Endothelial cell of umbilical vein (primary cell): ENCODE data around the gene TNPO2. TPM values are rescaled to one million over a fixed set of nuclear protein-coding genes. Genes with fewer than 3 reads are reported as not detected.

Experiments
- BruUV-seq: library from RNA; stranded (reverse); fragments of 400-500 nt; replicated peaks from 2 replicates; lab custom pipeline; 2021; lab: Mats Ljungman, UMichigan
- CTCF ChIA-PET: fragments of 300-600, 350-600 bp; sonication (Branson Sonifier 250); formaldehyde crosslinking; loops from one replicate; lab custom pipeline; 2021; ENCODE audit warnings: antibody characterized with exemption, inconsistent platforms; lab: Charles Lee
- POLR2A ChIA-PET: fragments of 300-600, 350-600 bp; sonication (Branson Sonifier 250); formaldehyde crosslinking; loops from one replicate; lab custom pipeline; 2021; ENCODE audit warnings: antibody characterized with exemption, inconsistent platforms; lab: Charles Lee
- DNase-seq: peaks from one replicate; pipeline ENCODE4 v3.0.0-alpha.2; 2011; ENCODE audit warnings: low read depth, low spot score
- FAIRE-seq: peaks from 2 replicates; lab custom pipeline; 2011; peaks lifted over from hg19 to GRCh38; lab: Jason Lieb, UNC
- H2AFZ ChIP-seq: 2 replicates; pipeline ENCODE4 v1.6.0; 2012; ENCODE audit warnings: low read depth, low read length, control low read depth, inconsistent platforms
- H3K27ac ChIP-seq: 2 replicates; pipeline ENCODE4 v1.5.1; 2011; ENCODE audit warnings: low read depth, mild to moderate bottlenecking, control low read depth, low read length, moderate library complexity; ENCODE audit not compliant: insufficient read depth
- H3K27me3 ChIP-seq, 2 experiments: 2 replicates each; pipeline versions ENCODE4 v1.6.0 to v1.6.1; 2011; ENCODE audit warnings: low read length in 2 of 2, mixed read lengths in 1 of 2; ENCODE audit not compliant: control insufficient read depth in 2 of 2, insufficient read depth in 2 of 2
- H3K36me3 ChIP-seq, 2 experiments: 2 replicates in 1 of 2; 3 replicates in 1 of 2; pipeline ENCODE4 v1.5.1; 2011; ENCODE audit warnings: low read length in 2 of 2, mild to moderate bottlenecking in 1 of 2, moderate library complexity in 1 of 2; ENCODE audit not compliant: control insufficient read depth in 2 of 2, insufficient read depth in 2 of 2; ENCODE audit errors: extremely low read depth in 1 of 2
- H3K4me1 ChIP-seq: 3 replicates; pipeline ENCODE4 v1.5.1; 2011; ENCODE audit warnings: mild to moderate bottlenecking, low read length; ENCODE audit not compliant: control insufficient read depth, insufficient read depth; ENCODE audit errors: extremely low read depth
- H3K4me2 ChIP-seq: 2 replicates; pipeline ENCODE4 v1.6.1; 2011; ENCODE audit warnings: low read length, control low read depth, mixed read lengths; ENCODE audit not compliant: insufficient read depth
- H3K4me3 ChIP-seq, 3 experiments: fragments of 200-600 bp in 1 of 3; sonication (generic), shearing (Covaris generic) in 1 of 3; replicated peaks in 1 of 3; 2 replicates each; pipeline ENCODE4 v1.5.1; 2011 to 2016; ENCODE audit warnings: control low read depth in 3 of 3, low read length in 3 of 3, mild to moderate bottlenecking in 2 of 3, inconsistent platforms in 1 of 3, low read depth in 1 of 3, moderate library complexity in 1 of 3; ENCODE audit not compliant: insufficient read depth in 1 of 3
- H3K79me2 ChIP-seq: 2 replicates; pipeline ENCODE4 v1.6.0; 2012; ENCODE audit warnings: low read length, inconsistent platforms; ENCODE audit not compliant: control insufficient read depth, insufficient read depth
- H3K9ac ChIP-seq: replicated peaks from 2 replicates; pipeline ENCODE3; 2011; ENCODE audit warnings: low read length, control low read depth; ENCODE audit not compliant: insufficient read depth; ENCODE audit errors: extremely low read depth
- H3K9me1 ChIP-seq: replicated peaks from 3 replicates; pipeline ENCODE4 v1.6.0; 2011; ENCODE audit warnings: mild to moderate bottlenecking, low read length; ENCODE audit not compliant: control insufficient read depth, insufficient read depth; ENCODE audit errors: extremely low read depth
- H3K9me3 ChIP-seq: replicated peaks from 2 replicates; pipeline ENCODE4 v1.5.1; 2012; ENCODE audit warnings: low read length, inconsistent platforms; ENCODE audit not compliant: control insufficient read depth, insufficient read depth
- H4K20me1 ChIP-seq: replicated peaks from 2 replicates; pipeline ENCODE3; 2011; ENCODE audit warnings: mild to moderate bottlenecking, low read length; ENCODE audit not compliant: control insufficient read depth, insufficient read depth; ENCODE audit errors: extremely low read depth
- EZH2 ChIP-seq: IDR thresholded peaks from 2 replicates; pipeline ENCODE4 v1.6.1; 2012; ENCODE audit warnings: borderline replicate concordance, low read depth, mild to moderate bottlenecking, moderate library complexity, low read length, inconsistent platforms; ENCODE audit not compliant: severe bottlenecking
- JUN ChIP-seq: IDR thresholded peaks from 2 replicates; pipeline ENCODE4 v1.6.1; 2011; ENCODE audit warnings: borderline replicate concordance, low read depth; ENCODE audit not compliant: insufficient read length, insufficient read depth
- MAX ChIP-seq: IDR thresholded peaks from 2 replicates; pipeline ENCODE4 v1.6.1; 2011; ENCODE audit not compliant: insufficient read depth, insufficient read length
- MYC ChIP-seq: IDR thresholded peaks from one replicate; pipeline ENCODE4 v1.6.1; 2011; ENCODE audit warnings: mild to moderate bottlenecking, low read depth, low read length
- POLR2A ChIP-seq: IDR thresholded peaks from 2 replicates; pipeline ENCODE4 v1.6.1; 2012; ENCODE audit warnings: low read depth, mild to moderate bottlenecking, control low read depth, low read length
- dilution Hi-C: fragments of 300-500 bp; cut with MboI; formaldehyde crosslinking; loops from one replicate; pipeline ENCODE4 v1.15.0; 2019; ENCODE audit warnings: low sequenced_read_pairs; ENCODE audit not compliant: extremely low pct_ligation_motif_present
- intact Hi-C: fragments of 100-400 bp; cut with micrococcal nuclease; formaldehyde crosslinking; loops from one replicate; pipeline ENCODE4 v1.10.0; 2022
- polyA plus RNA-seq, 4 experiments: library from polyadenylated mRNA; depleted of rRNA in 3 of 4; stranded (reverse) in 3 of 4; unstranded in 1 of 4; fragments of >200 nt; gene quantifications; 2 replicates each; pipeline versions ENCODE4 v1.2.1 to v1.2.3, GENCODE V29; 2011 to 2012; ENCODE audit warnings: missing spikeins in 1 of 4
- total RNA-seq: library from RNA; stranded (reverse); gene quantifications from 2 replicates; pipeline ENCODE4 v1.2.3, GENCODE V29; 2021

The TNPO2 gene
- total and polyA plus RNA-seq, 2 donors (not counting 3 experiments of a cell fraction or from before 2014, with no cell fraction given) = 94.5 to 98.8 TPM

GRCh38 chr19:12731337-12731736, 7.6 kb upstream of the TNPO2 start:
- Histone ChIP-seq H4K20me1 (no peaks in the 10 kb centered on the region), H3K79me2 (peaks cover 45% of the 10 kb centered on the region), H3K27me3 (no peaks in the 10 kb centered on the region), H2AFZ (no peak overlapping the region), H3K4me3 (no peak overlapping the region), H3K36me3 (peaks cover 9 to 31% of the 10 kb centered on the region in 2 experiments), H3K4me1 (peaks cover 13% of the 10 kb centered on the region), H3K9ac (no peak overlapping the region), H3K4me2 (no peak overlapping the region), H3K9me3 (no peaks in the 10 kb centered on the region), H3K27ac (no peak overlapping the region), H3K9me1 (no peaks in the 10 kb centered on the region)
- dilution Hi-C loops = no loop called here
- POLR2A ChIA-PET = no interaction called here
- no TSS peak for BruUV-seq
- CTCF ChIA-PET = interaction anchor here (1.3 to 1.7 kb wide), 2 partner anchors 9 to 29 kb away, joined by 3 to 4 read pairs; no protein-coding TSS in a partner anchor
- TF ChIP-seq POLR2A (peak; percentile 23), MYC (no peak)
- DNase-seq (no peak), FAIRE-seq (no peak)
- intact Hi-C loops = loop anchor here (10.0 kb wide), 1 partner anchor 117 kb away; the partner anchor contains the start of genes ZNF490 and ZNF791

- BruUV-seq = no TSS peak
- Histone ChIP-seq H4K20me1 (no peaks in the 10 kb centered on the region), H2AFZ (no peak overlapping the region), H3K9ac (no peak overlapping the region), H3K27me3 (no peaks in the 10 kb centered on the region), H3K36me3 (peaks cover 9 to 31% of the 10 kb centered on the region in 2 experiments), H3K4me3 (no peak overlapping the region), H3K4me2 (no peak overlapping the region), H3K79me2 (peaks cover 45% of the 10 kb centered on the region), H3K27ac (no peak overlapping the region), H3K9me1 (no peaks in the 10 kb centered on the region), H3K9me3 (no peaks in the 10 kb centered on the region), H3K4me1 (peaks cover 13% of the 10 kb centered on the region)
- CTCF ChIA-PET = interaction anchor here (1.7 kb wide), 1 partner anchor 30 kb away, joined by 3 read pairs; no protein-coding TSS in a partner anchor
- FAIRE-seq (no peak), DNase-seq (no peak)
- POLR2A ChIA-PET = no interaction called here
- dilution Hi-C loops (no loop called here), intact Hi-C loops (loop anchor here (10.0 kb wide), 1 partner anchor 115 kb away; the partner anchor contains the start of genes ZNF490 and ZNF791)
- no peak for TF ChIP-seq MAX
- no peak for TF ChIP-seq JUN
- TF ChIP-seq POLR2A = no peak
- TF ChIP-seq EZH2 = no peak
- no peak for TF ChIP-seq MYC
Measured at GRCh38 chr19:12730064-12730463, 6.3 kb upstream of the TNPO2 start.
